Activated T-helper 1 cell treated with anti-CD3 and anti-CD28 coated beads, Interleukin-12 subunit alpha, Interleukin-12 subunit beta, Interleukin-2, Interleukin-4 antibody, amounts not matched to agents 30 ng/mL and 10 ng/mL and 1 ng/mL, durations not matched to agents 14 hours and 24 hours and 36 hours (primary cell): Measurements from ENCODE around the gene RPEL1. TPM values are rescaled to one million over a fixed set of nuclear protein-coding genes. Genes with fewer than 3 reads are reported as not detected.
A peak's percentile ranks its signal among the peaks of the same experiment; 100 is the strongest.
"Not testable (repeated sequence)": the region's sequence is repeated elsewhere in the genome, so short reads cannot be mapped to it uniquely, and the experiment has no call there.

ENCODE experiments used
- DNase-seq: peaks from one replicate; pipeline ENCODE4 v3.0.0; 2021; ENCODE audit warnings: low spot score
- H3K27ac Mint-ChIP-seq: one replicate; pipeline ENCODE4 v1.8.0; 2021; ENCODE audit warnings: mild to moderate bottlenecking, mixed read lengths
- H3K27me3 Mint-ChIP-seq: one replicate; pipeline ENCODE4 v1.8.0; 2022; ENCODE audit warnings: mild to moderate bottlenecking, moderate library complexity, mixed read lengths; ENCODE audit not compliant: insufficient read depth
- H3K36me3 Mint-ChIP-seq: one replicate; pipeline ENCODE4 v1.8.0; 2021; ENCODE audit warnings: low read depth, mixed read lengths
- H3K4me1 Mint-ChIP-seq: one replicate; pipeline ENCODE4 v1.8.0; 2021; ENCODE audit warnings: low read depth, mixed read lengths
- H3K4me3 Mint-ChIP-seq: one replicate; pipeline ENCODE4 v1.8.0; 2021; ENCODE audit warnings: mild to moderate bottlenecking, moderate library complexity, mixed read lengths
- H3K9me3 Mint-ChIP-seq: one replicate; pipeline ENCODE4 v1.8.0; 2021; ENCODE audit warnings: mixed read lengths
- intact Hi-C: fragments of 100-400 bp; cut with micrococcal nuclease; formaldehyde crosslinking; loops from one replicate; pipeline ENCODE4 v1.15.1; 2024
- total RNA-seq: library from RNA; stranded (reverse); gene quantifications from 2 replicates; pipeline ENCODE4 v1.2.3, GENCODE V29; 2022

Gene RPEL1
- total RNA-seq, 1 donor from 2014 or later, result not detected

- Mint-ChIP-seq H3K4me1 (peaks cover 35% of the 10 kb centered on the region), H3K4me3 (peak overlapping the region; percentile 21), H3K36me3 (no peaks in the 10 kb centered on the region), H3K27me3 (peaks cover 2% of the 10 kb centered on the region), H3K27ac (peak overlapping the region; percentile 77), H3K9me3 (no peaks in the 10 kb centered on the region)
- DNase-seq, result peak; percentile 33
- intact Hi-C loops, result loop anchor here (5.0 kb wide), 2 partner anchors 49 to 144 kb away; partner anchors contain the start of gene NT5C2
Measured at GRCh38 chr10:103241262-103242011, 4.2 kb upstream of the RPEL1 start.

GRCh38 chr10:103244666-103245271 lies 918 bp upstream of the RPEL1 start:
- H3K4me3 Mint-ChIP-seq, result no peak overlapping the region
- H3K9me3 Mint-ChIP-seq, result no peaks in the 10 kb centered on the region
- no peak overlapping the region for H3K27ac Mint-ChIP-seq
- DNase-seq, result peak; percentile 50
- intact Hi-C loops, result loop anchor here (1.0 to 5.0 kb wide), 5 partner anchors 52 to 409 kb away; partner anchors contain the start of gene NT5C2
- peaks cover 31% of the 10 kb centered on the region for H3K4me1 Mint-ChIP-seq
- H3K36me3 Mint-ChIP-seq, result no peaks in the 10 kb centered on the region
- peaks cover 6% of the 10 kb centered on the region for H3K27me3 Mint-ChIP-seq

GRCh38 chr10:103246324-103246723 lies 637 bp downstream of the RPEL1 start:
- H3K9me3 Mint-ChIP-seq, result peaks cover 4% of the 10 kb centered on the region
- H3K27ac Mint-ChIP-seq, result no peak overlapping the region
- no peak for DNase-seq
- intact Hi-C loops, result no loop called here
- no peaks in the 10 kb centered on the region for H3K36me3 Mint-ChIP-seq
- peaks cover 22% of the 10 kb centered on the region for H3K4me1 Mint-ChIP-seq
- H3K4me3 Mint-ChIP-seq, result no peak overlapping the region
- H3K27me3 Mint-ChIP-seq, result peaks cover 6% of the 10 kb centered on the region

DNA sequence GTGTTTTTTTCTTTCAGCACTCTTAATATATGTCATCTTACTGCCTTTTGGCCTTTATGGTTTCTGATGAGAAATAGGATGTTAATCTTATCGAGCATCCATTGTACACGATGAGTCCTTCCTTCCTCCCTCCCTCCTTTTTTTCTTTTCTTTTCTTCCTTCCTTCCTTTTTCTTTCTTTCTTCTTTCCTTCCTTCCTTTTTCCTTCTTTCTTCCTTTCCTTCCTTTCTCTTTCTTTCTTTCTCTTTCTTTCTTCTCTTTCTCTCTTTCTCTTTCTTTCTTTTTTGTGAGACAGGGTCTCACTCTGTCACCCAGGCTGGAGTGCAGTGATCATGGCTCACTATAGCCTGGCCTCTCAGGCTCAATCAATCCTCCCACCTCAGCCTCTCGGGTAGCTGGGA lies 8.4 kb downstream of the RPEL1 start:
- intact Hi-C loops, result no loop called here
- H3K27ac Mint-ChIP-seq, result no peak overlapping the region
- no peaks in the 10 kb centered on the region for H3K36me3 Mint-ChIP-seq
- peaks cover 18% of the 10 kb centered on the region for H3K4me1 Mint-ChIP-seq
- no peak for DNase-seq
- H3K9me3 Mint-ChIP-seq, result peaks cover 11% of the 10 kb centered on the region
- H3K27me3 Mint-ChIP-seq, result peaks cover 12% of the 10 kb centered on the region
- no peak overlapping the region for H3K4me3 Mint-ChIP-seq

DNA sequence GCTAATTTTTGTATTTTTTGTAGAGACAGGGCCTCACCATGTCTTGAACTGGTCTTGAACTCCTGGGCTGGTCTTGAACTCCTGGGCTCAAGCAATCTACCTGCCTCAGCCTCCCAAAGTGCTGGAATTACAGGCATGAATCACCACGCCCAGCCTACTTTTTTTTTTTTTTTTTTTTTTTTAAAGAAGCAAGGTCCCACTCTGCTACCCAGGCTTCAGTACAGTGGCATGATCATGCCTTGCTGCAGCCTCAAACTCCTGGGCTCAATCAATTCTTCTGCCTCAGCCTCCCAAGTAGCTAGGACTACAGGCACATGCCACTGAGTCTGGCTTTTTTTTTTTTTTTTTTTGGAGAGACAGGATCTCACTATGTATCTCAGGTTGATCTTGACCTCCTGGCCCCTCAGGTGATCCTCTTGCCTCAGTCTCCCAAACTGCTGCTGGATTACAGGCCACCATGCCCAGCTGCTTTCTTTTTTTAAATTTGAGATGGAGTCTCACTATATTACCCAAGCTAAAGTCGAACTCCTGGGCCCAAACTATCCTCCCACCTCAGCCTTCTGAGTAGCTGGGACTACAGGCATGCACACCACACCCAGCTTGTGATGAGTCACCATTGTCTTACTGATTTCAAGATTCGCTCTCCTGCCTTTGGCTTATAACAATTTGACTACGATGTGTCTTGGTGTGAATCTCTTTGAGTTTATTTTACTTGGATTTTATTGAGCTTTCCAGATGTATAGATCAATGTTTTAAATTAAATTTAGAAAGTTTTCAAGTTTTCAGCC lies 9.0 kb downstream of the RPEL1 start:
- no peak overlapping the region for H3K4me3 Mint-ChIP-seq
- peaks cover 15% of the 10 kb centered on the region for H3K9me3 Mint-ChIP-seq
- DNase-seq, result no peak
- no peaks in the 10 kb centered on the region for H3K36me3 Mint-ChIP-seq
- peaks cover 16% of the 10 kb centered on the region for H3K4me1 Mint-ChIP-seq
- H3K27ac Mint-ChIP-seq, result no peak overlapping the region
- intact Hi-C loops, result no loop called here
- H3K27me3 Mint-ChIP-seq, result peaks cover 12% of the 10 kb centered on the region

DNA sequence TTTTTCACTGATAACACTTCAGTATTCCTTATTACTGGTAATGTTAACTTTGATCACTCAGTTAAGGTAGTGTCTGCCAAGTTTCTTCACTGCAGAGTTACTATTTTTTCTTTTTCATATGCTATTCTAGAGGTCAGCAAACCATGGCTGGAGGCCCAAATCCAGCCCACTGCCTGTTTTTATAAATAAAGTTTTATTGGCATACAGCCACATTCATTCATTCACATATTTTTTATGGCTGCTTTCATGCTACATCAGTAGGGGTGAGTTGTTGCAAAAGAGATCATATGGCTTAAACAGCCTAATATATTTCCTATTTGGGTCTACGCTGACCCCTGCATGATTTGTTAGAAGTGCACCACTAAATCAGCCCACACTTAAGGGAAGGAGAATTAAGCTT lies 10.9 kb downstream of the RPEL1 start:
- H3K4me3 Mint-ChIP-seq, result no peak overlapping the region
- no peak overlapping the region for H3K27ac Mint-ChIP-seq
- H3K36me3 Mint-ChIP-seq, result no peaks in the 10 kb centered on the region
- peaks cover 12% of the 10 kb centered on the region for H3K27me3 Mint-ChIP-seq
- intact Hi-C loops, result no loop called here
- no peak for DNase-seq
- H3K9me3 Mint-ChIP-seq, result peaks cover 20% of the 10 kb centered on the region
- H3K4me1 Mint-ChIP-seq, result peaks cover 9% of the 10 kb centered on the region

- Mint-ChIP-seq H3K4me1 (peaks cover 9% of the 10 kb centered on the region), H3K27ac (no peak overlapping the region), H3K4me3 (no peak overlapping the region), H3K27me3 (peaks cover 12% of the 10 kb centered on the region), H3K9me3 (peaks cover 27% of the 10 kb centered on the region), H3K36me3 (no peaks in the 10 kb centered on the region)
- intact Hi-C loops, result no loop called here
- DNase-seq, result no peak
Measured at GRCh38 chr10:103257812-103258211, 12.1 kb downstream of the RPEL1 start.

DNA sequence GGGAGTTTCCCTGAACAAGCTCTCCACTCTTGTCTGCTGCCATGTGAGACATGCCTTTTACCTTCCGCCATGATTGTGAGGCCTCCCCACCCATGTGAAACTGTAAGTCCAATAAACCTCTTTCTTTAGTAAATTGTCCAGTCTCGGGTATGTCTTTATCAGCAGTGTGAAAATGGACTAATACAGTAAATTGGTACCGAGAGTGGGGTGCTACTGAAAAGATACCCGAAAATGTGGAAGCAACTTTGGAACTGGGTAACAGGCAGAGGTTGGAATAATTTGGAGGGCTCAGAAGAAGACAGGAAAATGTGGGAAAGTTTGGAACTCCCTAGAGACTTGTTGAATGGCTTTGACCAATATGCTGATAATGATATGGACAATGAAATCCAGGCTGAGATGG lies 13.2 kb downstream of the RPEL1 start:
- H3K9me3 Mint-ChIP-seq, result peaks cover 27% of the 10 kb centered on the region

DNA sequence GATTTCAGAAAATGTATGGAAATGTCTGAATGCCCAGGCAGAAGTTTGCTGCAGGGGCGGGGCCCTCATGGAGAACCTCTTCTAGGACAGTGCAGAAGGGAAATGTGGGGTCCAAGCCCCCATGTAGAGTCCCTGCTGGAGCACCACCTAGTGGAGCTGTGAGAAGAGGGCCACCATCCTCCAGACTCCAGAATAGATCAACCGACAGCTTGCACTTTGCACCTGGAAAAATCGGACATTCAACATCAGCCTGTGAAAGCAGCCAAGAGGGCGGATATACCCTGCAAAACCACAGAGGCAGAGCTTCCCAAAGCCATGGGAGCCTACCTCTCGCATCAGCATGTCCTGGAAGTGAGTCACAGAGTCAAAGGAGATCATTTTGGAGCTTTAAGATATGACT lies 14.3 kb downstream of the RPEL1 start:
- DNase-seq, result no peak
- intact Hi-C loops, result no loop called here
- Mint-ChIP-seq H3K9me3 (peaks cover 27% of the 10 kb centered on the region), H3K4me1 (peaks cover 12% of the 10 kb centered on the region), H3K27ac (no peak overlapping the region), H3K36me3 (peaks cover 1% of the 10 kb centered on the region), H3K4me3 (no peak overlapping the region), H3K27me3 (peaks cover 11% of the 10 kb centered on the region)

More for the DNA sequence above, 13.2 kb downstream of the RPEL1 start:
- DNase-seq, H3K4me3 Mint-ChIP-seq, H3K36me3 Mint-ChIP-seq, intact Hi-C loops, H3K27ac Mint-ChIP-seq: not testable (repeated sequence)
- Mint-ChIP-seq H3K27me3 (peaks cover 12% of the 10 kb centered on the region), H3K4me1 (peaks cover 15% of the 10 kb centered on the region)

DNA sequence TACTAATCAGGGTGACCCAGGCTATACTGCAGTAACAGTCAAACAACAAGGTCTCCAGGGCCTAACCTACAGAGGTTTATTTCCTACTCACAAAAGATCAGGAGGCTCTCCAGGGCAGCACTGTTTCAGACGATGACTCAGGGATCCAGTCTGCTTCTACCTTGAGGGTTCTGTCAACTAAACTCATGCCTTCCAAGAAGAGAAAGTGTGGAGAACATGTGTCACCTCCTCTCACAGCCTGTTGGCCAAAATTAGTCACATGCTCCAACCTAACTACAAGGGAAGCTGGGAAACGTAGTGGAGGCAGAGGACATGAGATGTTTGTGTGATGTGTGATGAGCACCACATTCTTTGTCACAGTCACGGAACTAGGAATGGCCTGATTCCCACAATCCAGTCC lies 16.5 kb downstream of the RPEL1 start:
- H3K27me3 Mint-ChIP-seq, result peaks cover 16% of the 10 kb centered on the region
- H3K27ac Mint-ChIP-seq, result no peak overlapping the region
- H3K36me3 Mint-ChIP-seq, result peaks cover 1% of the 10 kb centered on the region
- no peak for DNase-seq
- intact Hi-C loops, result no loop called here
- H3K4me3 Mint-ChIP-seq, result no peak overlapping the region
- H3K4me1 Mint-ChIP-seq, result peaks cover 6% of the 10 kb centered on the region
- H3K9me3 Mint-ChIP-seq, result peaks cover 27% of the 10 kb centered on the region

GRCh38 chr10:103265717-103266329 lies 20.1 kb downstream of the RPEL1 start:
- DNase-seq, result no peak
- peaks cover 12% of the 10 kb centered on the region for H3K9me3 Mint-ChIP-seq
- H3K27me3 Mint-ChIP-seq, result peaks cover 19% of the 10 kb centered on the region
- intact Hi-C loops, result loop anchor here (1.0 kb wide), 1 partner anchor 9 kb away; no protein-coding TSS in a partner anchor
- no peak overlapping the region for H3K4me3 Mint-ChIP-seq
- H3K27ac Mint-ChIP-seq, result no peak overlapping the region
- H3K36me3 Mint-ChIP-seq, result peaks cover 1% of the 10 kb centered on the region
- peaks cover 6% of the 10 kb centered on the region for H3K4me1 Mint-ChIP-seq

DNA sequence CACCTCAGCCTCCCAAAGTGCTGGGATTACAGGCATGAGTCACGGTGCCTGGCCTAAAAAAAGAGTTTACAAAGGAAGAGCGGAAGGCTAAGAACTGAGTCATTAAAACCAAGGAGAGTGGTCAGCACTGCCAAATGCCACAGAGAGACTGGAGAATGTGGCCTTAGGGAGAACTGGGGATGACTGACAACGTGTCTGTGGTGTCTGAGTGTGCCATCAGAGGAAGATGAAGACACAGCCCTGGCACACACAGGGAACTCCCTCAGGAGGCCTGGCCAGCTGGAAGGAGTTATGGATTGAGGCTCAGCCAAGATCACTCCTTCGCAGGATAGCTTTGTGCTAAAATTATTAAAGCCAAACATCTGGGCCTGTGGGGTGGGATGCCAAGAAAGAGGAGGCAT lies 27.4 kb downstream of the RPEL1 start:
- H3K27ac Mint-ChIP-seq, result no peak overlapping the region
- DNase-seq, result no peak
- peaks cover 31% of the 10 kb centered on the region for H3K27me3 Mint-ChIP-seq
- no peaks in the 10 kb centered on the region for H3K4me1 Mint-ChIP-seq
- H3K9me3 Mint-ChIP-seq, result no peaks in the 10 kb centered on the region
- intact Hi-C loops, result no loop called here
- no peaks in the 10 kb centered on the region for H3K36me3 Mint-ChIP-seq
- no peak overlapping the region for H3K4me3 Mint-ChIP-seq
